K562 (cell line): Measurements from ENCODE around the gene SPI1. TPM values are rescaled to one million over a fixed set of nuclear protein-coding genes. Genes with fewer than 3 reads are reported as not detected.

Experiments
- ATAC-seq: fragments of 200-7000 bp; cut with Tn5 transposase; 3 replicates; pipeline ENCODE4 v1.9.1; 2020; ENCODE audit warnings: moderate library complexity
- BruUV-seq: library from RNA; stranded (reverse); fragments of 400-500 nt; replicated peaks from 2 replicates; lab custom pipeline; 2021; lab: Mats Ljungman, UMichigan
- CTCF ChIA-PET: fragments of 300-600 bp; formaldehyde crosslinking; extraction: SDS; loops from one replicate; lab custom pipeline; 2021; ENCODE audit warnings: low intra/inter-chr PET ratio; lab: Yijun Ruan, JAX
- POLR2A ChIA-PET: fragments of 300-600, 350-650 bp; sonication (Branson Sonifier 250); formaldehyde crosslinking; extraction: SDS; loops from one replicate; lab custom pipeline; 2021; ENCODE audit warnings: antibody characterized with exemption, inconsistent platforms; lab: Yijun Ruan, JAX
- DNase-seq, 4 experiments: peaks; one replicate each; pipeline versions ENCODE4 v3.0.0 to v3.0.0-alpha.2; 2011 to 2018; ENCODE audit warnings: low spot score in 3 of 4, mixed read lengths in 3 of 4; ENCODE audit errors: extremely low read depth in 1 of 4
- FAIRE-seq: peaks from 2 replicates; lab custom pipeline; 2011; peaks lifted over from hg19 to GRCh38; lab: Jason Lieb, UNC
- H2AFZ ChIP-seq: 2 replicates; pipeline ENCODE4 v1.6.0; 2011; ENCODE audit warnings: low read depth, low read length, control low read depth, inconsistent platforms
- H3K27ac ChIP-seq: fragments of 200-600 bp; 3 replicates; pipeline ENCODE4 v1.8.0; 2011; ENCODE audit warnings: low read depth, mild to moderate bottlenecking, control low read depth, inconsistent platforms, low read length, moderate library complexity, mixed read lengths; ENCODE audit errors: extremely low read depth
- H3K27me3 ChIP-seq, 2 experiments: fragments of 300-600 bp in 1 of 2; 2 replicates in 1 of 2; 3 replicates in 1 of 2; pipeline versions ENCODE4 v1.6.0 to v1.8.0; 2011; ENCODE audit warnings: inconsistent platforms in 2 of 2, low read length in 2 of 2, mild to moderate bottlenecking in 1 of 2, mixed read lengths in 1 of 2, moderate library complexity in 1 of 2; ENCODE audit not compliant: control insufficient read depth in 2 of 2, insufficient read depth in 2 of 2
- H3K36me3 ChIP-seq: fragments of 300-600 bp; 3 replicates; pipeline ENCODE4 v1.8.0; 2011; ENCODE audit warnings: mild to moderate bottlenecking, low read length, inconsistent platforms; ENCODE audit not compliant: control insufficient read depth, insufficient read depth
- H3K4me1 ChIP-seq, 2 experiments: fragments of 200-600 bp in 1 of 2; replicated peaks in 1 of 2; 2 replicates in 1 of 2; 3 replicates in 1 of 2; pipeline versions ENCODE4 v1.5.1 to v1.8.0; 2011; ENCODE audit warnings: inconsistent platforms in 2 of 2, low read length in 2 of 2, mild to moderate bottlenecking in 1 of 2, mixed read lengths in 1 of 2, moderate library complexity in 1 of 2; ENCODE audit not compliant: control insufficient read depth in 2 of 2, insufficient read depth in 2 of 2
- H3K4me2 ChIP-seq: 2 replicates; pipeline ENCODE4 v1.6.1; 2011; ENCODE audit warnings: low read length, control low read depth, inconsistent platforms, mixed read lengths; ENCODE audit not compliant: insufficient read depth
- H3K4me3 ChIP-seq: fragments of 200-600 bp; sonication (generic), shearing (Covaris generic); 2 replicates; pipeline ENCODE4 v1.5.1; 2016; ENCODE audit warnings: control low read depth, inconsistent platforms
- H3K79me2 ChIP-seq: fragments of 200-600 bp; 3 replicates; pipeline ENCODE4 v1.8.0; 2011; ENCODE audit warnings: low read length, inconsistent platforms; ENCODE audit not compliant: control insufficient read depth, insufficient read depth
- H3K9ac ChIP-seq, 2 experiments: 2 replicates each; pipeline versions ENCODE4 v1.6.0 to v1.6.1; 2011; ENCODE audit warnings: low read depth in 2 of 2, low read length in 2 of 2, control low read depth in 1 of 2, inconsistent platforms in 1 of 2, mild to moderate bottlenecking in 1 of 2, mixed read lengths in 1 of 2; ENCODE audit not compliant: insufficient read depth in 1 of 2
- H3K9me1 ChIP-seq: one replicate; pipeline ENCODE4 v1.6.0; 2011; ENCODE audit warnings: inconsistent platforms, mild to moderate bottlenecking, low read length, moderate library complexity; ENCODE audit not compliant: control insufficient read depth, insufficient read depth
- H3K9me3 ChIP-seq: replicated peaks from 2 replicates; pipeline ENCODE4 v1.5.1; 2011; ENCODE audit warnings: low read depth, low read length, inconsistent platforms; ENCODE audit not compliant: control insufficient read depth, insufficient read depth
- H4K20me1 ChIP-seq: replicated peaks from 2 replicates; pipeline ENCODE4 v1.6.1; 2011; ENCODE audit warnings: low read length, inconsistent platforms, mixed read lengths; ENCODE audit not compliant: control insufficient read depth, insufficient read depth
- ARHGAP35 ChIP-seq: fragments of 450-650 bp; IDR thresholded peaks from 2 replicates; pipeline ENCODE4 v1.6.1; 2018; ENCODE audit not compliant: partially characterized antibody
- DDX20 ChIP-seq: fragments of 450-650 bp; IDR thresholded peaks from 2 replicates; pipeline ENCODE4 v1.6.1; 2016; ENCODE audit warnings: missing genetic modification characterization, low read depth, mild to moderate bottlenecking, missing compliant biosample characterization, moderate library complexity
- E2F6 ChIP-seq, 2 experiments: IDR thresholded peaks; 2 replicates each; pipeline ENCODE4 v1.6.1; 2011; ENCODE audit warnings: borderline replicate concordance in 1 of 2, control low read depth in 1 of 2, low read depth in 1 of 2, low read length in 1 of 2, mild to moderate bottlenecking in 1 of 2, mixed read lengths in 1 of 2, moderate library complexity in 1 of 2; ENCODE audit not compliant: insufficient read depth in 1 of 2, insufficient read length in 1 of 2, poor library complexity in 1 of 2, severe bottlenecking in 1 of 2; ENCODE audit errors: extremely low read depth in 1 of 2
- GABPA ChIP-seq: fragments of 200-800 bp; sonication (Bioruptor generic); conservative IDR thresholded peaks from 2 replicates; pipeline ENCODE4 v1.6.1; 2016; ENCODE audit warnings: low read depth, missing genetic modification characterization, missing compliant biosample characterization
- NR2C2 ChIP-seq, 2 experiments: fragments of 200-800 bp in 1 of 2; sonication (Bioruptor generic) in 1 of 2; sonication (generic) in 1 of 2; formaldehyde crosslinking in 1 of 2; IDR thresholded peaks; 2 replicates each; pipeline versions ENCODE4 v1.6.1 to v1.8.0; 2016 to 2022; ENCODE audit warnings: mild to moderate bottlenecking in 1 of 2, missing compliant biosample characterization in 1 of 2, missing genetic modification characterization in 1 of 2, missing genetic modification reagents in 1 of 2
- SMARCC2 ChIP-seq: fragments of 450-650 bp; IDR thresholded peaks from 2 replicates; pipeline ENCODE4 v1.6.1; 2017; ENCODE audit warnings: antibody characterized with exemption, moderate library complexity, mild to moderate bottlenecking, low read depth
- UBTF ChIP-seq, 2 experiments: IDR thresholded peaks; 2 replicates each; pipeline ENCODE4 v1.6.1; 2012; ENCODE audit warnings: improper control_type of control experiment in 2 of 2, low read depth in 2 of 2, low read length in 2 of 2, borderline replicate concordance in 1 of 2
- ZFP36 ChIP-seq: fragments of 150-350 bp; IDR thresholded peaks from 2 replicates; pipeline ENCODE4 v1.6.1; 2018; ENCODE audit warnings: low read length, low read depth; ENCODE audit not compliant: partially characterized antibody
- ZNF263 ChIP-seq: sonication (generic); formaldehyde crosslinking; IDR thresholded peaks from 2 replicates; pipeline ENCODE4 v1.8.0; 2022; ENCODE audit warnings: mild to moderate bottlenecking, missing genetic modification reagents, borderline replicate concordance
- ZNF512 ChIP-seq: IDR thresholded peaks from 2 replicates; pipeline ENCODE4 v1.6.1; 2016; ENCODE audit warnings: missing genetic modification characterization, missing compliant biosample characterization
- WGBS: fragments of 100-300 bp; shearing (Covaris generic); methylation state at CpG from one replicate; pipeline ENCODE4 v1.1.6; 2016; ENCODE audit warnings: low coverage, mixed read lengths; ENCODE audit not compliant: insufficient coverage; ENCODE audit errors: missing lambda C conversion rate; 5-methylcytosine and 5-hydroxymethylcytosine counted together
- in situ Hi-C: fragments of 300-500 bp; cut with MboI; formaldehyde crosslinking; loops from 4 replicates; pipeline ENCODE4 v1.15.0; 2018; ENCODE audit warnings: inconsistent platforms, mixed read lengths
- intact Hi-C: fragments of 100-400 bp; cut with micrococcal nuclease; formaldehyde crosslinking; loops from 2 replicates; pipeline ENCODE4 v1.14.2; 2022
- polyA plus RNA-seq, 8 experiments: library from polyadenylated mRNA; depleted of rRNA in 4 of 8; stranded (reverse) in 5 of 8; unstranded in 3 of 8; fragments of >200 nt; fragmentation: Nextera tagmentation in 2 of 8; fragmentation: Illumina TruSeq in 1 of 8; extraction: Ambion mirVana in 2 of 8; extraction: Trizol in 1 of 8; gene quantifications; 2 replicates each; pipeline versions ENCODE4 v1.2.1 to v1.2.3, GENCODE V29; 2011 to 2014; ENCODE audit warnings: inconsistent platforms in 1 of 8, missing spikeins in 1 of 8
- total RNA-seq, 7 experiments: library from RNA; depleted of rRNA in 6 of 7; stranded (reverse); fragments of >200 nt in 6 of 7; fragmentation: Illumina TruSeq in 2 of 7; extraction: Trizol in 2 of 7; gene quantifications; 2 replicates each; pipeline versions ENCODE4 v1.2.1 to v1.2.3, GENCODE V29; 2011 to 2021; ENCODE audit warnings: low replicate concordance in 1 of 7

Gene SPI1
- total and polyA plus RNA-seq, 9 of the 15 experiments (the other 6 are each of a cell fraction or from before 2014, with no cell fraction given) = 0.10 to 33.7 (median 10.3) TPM

- TF ChIP-seq NR2C2 (CRISPR knock-in tag; IDR thresholded peaks at IDR 0.05) (no peak), NR2C2 (tag; IDR thresholded peaks at IDR 0.05) (no peak), GABPA (tag) (no peak), E2F6 (IDR thresholded peaks at IDR 0.05; ENCODE audit: borderline replicate concordance in 1 of 2, extremely low read depth in 1 of 2, insufficient read depth in 1 of 2, insufficient read length in 1 of 2, low read depth in 1 of 2, low read length in 1 of 2, poor library complexity in 1 of 2, severe bottlenecking in 1 of 2) (peak in 1 of 2 experiments; percentile 25), ZNF263 (CRISPR knock-in tag) (no peak)
These were observed 30.1 kb downstream of the SPI1 start (continued) for GRCh38 chr11:47348131-47348802.

DNA sequence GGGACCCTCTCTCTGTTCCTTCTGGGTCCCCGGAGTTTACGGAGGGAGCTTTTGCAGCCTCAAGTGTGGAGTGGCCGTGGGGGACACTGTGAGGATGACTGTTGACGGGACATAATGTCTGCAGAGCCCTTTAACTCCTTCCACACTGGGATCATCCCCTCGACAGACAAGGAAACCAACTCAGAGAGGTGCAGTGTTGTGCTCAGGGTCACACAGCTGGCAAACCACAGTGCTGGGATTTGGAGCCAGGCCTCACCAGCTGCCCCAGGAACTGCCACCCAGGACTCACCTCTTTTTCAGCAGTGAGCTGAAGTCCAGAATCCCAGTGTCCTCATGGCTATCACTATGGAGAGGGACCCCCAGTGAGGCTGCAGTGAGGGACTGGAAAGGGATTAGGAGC is 31.2 kb downstream of the SPI1 start:
- Histone ChIP-seq H3K79me2 (no peaks in the 10 kb centered on the region), H3K9me3 (no peaks in the 10 kb centered on the region), H3K27ac (no peak overlapping the region), H3K9ac (no peak overlapping the region; a peak in 1 of 4 replicates), H3K27me3 (peaks cover 13 to 42% of the 10 kb centered on the region in 2 experiments; a peak in 4 of 5 replicates), H4K20me1 (peaks cover 3% of the 10 kb centered on the region; the same call in 1 of the 2 replicates), H3K36me3 (no peaks in the 10 kb centered on the region), H3K9me1 (peaks cover 2% of the 10 kb centered on the region)
- intact Hi-C loops = no loop called here
- no peak for ATAC-seq
- no peak for DNase-seq
- CTCF ChIA-PET = no interaction called here
- 20% methylated on average over 5 of the region's 5 CpGs for WGBS
- in situ Hi-C loops = loop anchor here (10.0 kb wide), 1 partner anchor 172 kb away; the partner anchor contains the start of gene ARFGAP2
- POLR2A ChIA-PET = interaction anchor here (1.2 kb wide), 1 partner anchor 87 kb away, joined by 3 read pairs; no protein-coding TSS in a partner anchor
- TF ChIP-seq ARHGAP35 (no peak), DDX20 (tag) (no peak), ZFP36 (peak; percentile 50), SMARCC2 (no peak), ZNF512 (tag) (no peak), UBTF (IDR thresholded peaks at IDR 0.05; ENCODE audit: borderline replicate concordance in 1 of 2, low read depth in 2 of 2, low read length in 2 of 2) (no peak)
- TF ChIP-seq, all 486 proteins: peak for 1
- no TSS peak for BruUV-seq
- Histone ChIP-seq H3K4me1 (peaks cover 0 to 42% of the 10 kb centered on the region in 2 experiments; a peak in 2 of 5 replicates), H3K4me3 (no peak overlapping the region), H3K4me2 (no peak overlapping the region), H2AFZ (no peak overlapping the region)
- no peak for FAIRE-seq
